ENCODE measurements around the gene UNC93A.

DNA sequence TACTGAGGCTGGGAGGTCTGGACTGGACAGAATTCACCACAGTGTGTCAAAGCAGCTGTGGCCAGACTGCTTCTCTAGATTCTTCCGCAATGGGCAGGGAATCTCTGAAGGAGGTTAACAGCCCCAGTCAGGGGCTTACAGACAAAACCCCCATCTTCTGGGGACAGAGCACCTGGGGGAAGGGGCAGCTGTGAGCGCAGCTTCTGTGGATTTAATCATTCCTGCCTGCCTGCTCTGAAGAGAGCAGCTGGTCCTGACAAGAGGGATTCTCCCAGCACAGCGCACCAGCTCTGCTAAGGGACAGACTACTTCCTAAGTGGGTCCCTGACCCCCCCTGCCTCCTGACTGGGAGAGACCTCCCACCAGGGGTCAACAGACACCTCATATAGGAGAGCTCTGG lies 32.5 kb upstream of the UNC93A start:
- TF ChIP-seq POLR2A (IDR thresholded peaks at IDR 0.05; ENCODE audit: extremely low read depth, insufficient read length) (no peak), MYC (IDR thresholded peaks at IDR 0.05; ENCODE audit: low read depth, low read length) (no peak)
- TF ChIP-seq, protein P1, sequence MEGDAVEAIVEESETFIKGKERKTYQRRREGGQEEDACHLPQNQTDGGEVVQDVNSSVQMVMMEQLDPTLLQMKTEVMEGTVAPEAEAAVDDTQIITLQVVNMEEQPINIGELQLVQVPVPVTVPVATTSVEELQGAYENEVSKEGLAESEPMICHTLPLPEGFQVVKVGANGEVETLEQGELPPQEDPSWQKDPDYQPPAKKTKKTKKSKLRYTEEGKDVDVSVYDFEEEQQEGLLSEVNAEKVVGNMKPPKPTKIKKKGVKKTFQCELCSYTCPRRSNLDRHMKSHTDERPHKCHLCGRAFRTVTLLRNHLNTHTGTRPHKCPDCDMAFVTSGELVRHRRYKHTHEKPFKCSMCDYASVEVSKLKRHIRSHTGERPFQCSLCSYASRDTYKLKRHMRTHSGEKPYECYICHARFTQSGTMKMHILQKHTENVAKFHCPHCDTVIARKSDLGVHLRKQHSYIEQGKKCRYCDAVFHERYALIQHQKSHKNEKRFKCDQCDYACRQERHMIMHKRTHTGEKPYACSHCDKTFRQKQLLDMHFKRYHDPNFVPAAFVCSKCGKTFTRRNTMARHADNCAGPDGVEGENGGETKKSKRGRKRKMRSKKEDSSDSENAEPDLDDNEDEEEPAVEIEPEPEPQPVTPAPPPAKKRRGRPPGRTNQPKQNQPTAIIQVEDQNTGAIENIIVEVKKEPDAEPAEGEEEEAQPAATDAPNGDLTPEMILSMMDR (IDR thresholded peaks at IDR 0.05; ENCODE audit: low read depth, low read length), result no peak
- TF ChIP-seq, protein P2, sequence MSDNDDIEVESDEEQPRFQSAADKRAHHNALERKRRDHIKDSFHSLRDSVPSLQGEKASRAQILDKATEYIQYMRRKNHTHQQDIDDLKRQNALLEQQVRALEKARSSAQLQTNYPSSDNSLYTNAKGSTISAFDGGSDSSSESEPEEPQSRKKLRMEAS (IDR thresholded peaks at IDR 0.05; ENCODE audit: low read depth, low read length), result no peak

All from NB4 (cell line).